ENCODE data around the gene DAAM2.

Gene DAAM2

GRCh38 chr6:39815356-39815755, 23.2 kb downstream of the DAAM2 start:
- Histone ChIP-seq H4K20me1 (no peaks in the 10 kb centered on the region), H3K4me2 (no peak overlapping the region), H3K27me3 (no peaks in the 10 kb centered on the region), H3K36me3 (no peaks in the 10 kb centered on the region), H3K9me3 (no peaks in the 10 kb centered on the region), H3K27ac (no peak overlapping the region), H3K9ac (no peak overlapping the region), H3K4me3 (no peak overlapping the region), H3K4me1 (peaks cover 41% of the 10 kb centered on the region)
- no peak for TF ChIP-seq Cebpa-rat (IDR thresholded peaks at IDR 0.05)

- H4K20me1 ChIP-seq = no peaks in the 10 kb centered on the region
- no peak overlapping the region for H3K27ac ChIP-seq
- no peak overlapping the region for H3K9ac ChIP-seq
- H3K4me1 ChIP-seq = peaks cover 32% of the 10 kb centered on the region
- no peaks in the 10 kb centered on the region for H3K9me3 ChIP-seq
- no peaks in the 10 kb centered on the region for H3K36me3 ChIP-seq
- no peaks in the 10 kb centered on the region for H3K27me3 ChIP-seq
- no peak overlapping the region for H3K4me2 ChIP-seq
- TF ChIP-seq Cebpa-rat (IDR thresholded peaks at IDR 0.05) = no peak
- H3K4me3 ChIP-seq = no peak overlapping the region
These were observed 24.6 kb downstream of the DAAM2 start for GRCh38 chr6:39816747-39817146.

DNA sequence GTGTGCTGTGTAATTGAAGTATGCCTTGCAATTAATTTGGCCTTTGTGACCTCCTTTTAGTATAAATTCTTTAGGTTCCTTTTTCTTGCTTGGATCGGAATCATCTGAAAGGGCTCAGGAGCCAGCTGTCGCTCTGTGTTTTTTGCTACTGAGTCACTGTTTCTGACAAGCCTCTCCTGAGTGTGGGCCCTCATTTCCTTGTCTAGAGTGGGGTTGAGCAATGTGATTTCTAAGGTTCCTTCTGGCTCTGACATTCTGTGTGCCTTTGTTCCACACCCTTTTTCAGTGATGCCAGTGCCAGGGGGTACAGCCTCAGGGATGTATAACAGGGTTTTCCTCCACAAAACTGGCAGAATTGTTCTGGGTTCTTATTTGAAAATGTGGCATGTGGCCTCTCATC, 26.5 kb downstream of the DAAM2 start:
- H3K4me2 ChIP-seq = no peak overlapping the region
- H3K27me3 ChIP-seq = no peaks in the 10 kb centered on the region
- no peak overlapping the region for H3K4me3 ChIP-seq
- no peak overlapping the region for H3K9ac ChIP-seq
- H4K20me1 ChIP-seq = no peaks in the 10 kb centered on the region
- no peaks in the 10 kb centered on the region for H3K9me3 ChIP-seq
- peaks cover 26% of the 10 kb centered on the region for H3K4me1 ChIP-seq
- no peak for TF ChIP-seq Cebpa-rat (IDR thresholded peaks at IDR 0.05)
- H3K27ac ChIP-seq = no peak overlapping the region
- no peaks in the 10 kb centered on the region for H3K36me3 ChIP-seq

DNA sequence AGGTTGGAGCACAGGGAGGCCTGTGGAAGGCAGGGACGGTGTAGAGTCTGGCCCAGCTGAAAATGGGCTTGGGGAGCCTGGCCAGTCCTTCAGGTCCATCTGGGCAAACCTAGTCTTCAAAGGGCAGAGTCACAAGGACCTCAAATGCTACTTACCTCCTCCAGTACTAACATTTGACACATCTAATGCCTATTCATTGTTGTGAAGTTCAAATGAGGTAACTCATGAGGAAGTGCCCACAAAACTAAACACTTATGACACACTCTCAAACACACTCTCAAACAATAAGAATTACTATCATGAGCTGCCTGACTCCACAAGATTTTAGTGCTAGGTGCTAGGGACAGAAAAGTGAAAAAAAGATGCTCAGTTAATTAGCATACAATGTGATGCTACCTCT, 27.1 kb downstream of the DAAM2 start:
- H3K4me2 ChIP-seq = no peak overlapping the region
- no peak for TF ChIP-seq Cebpa-rat (IDR thresholded peaks at IDR 0.05)

DNA sequence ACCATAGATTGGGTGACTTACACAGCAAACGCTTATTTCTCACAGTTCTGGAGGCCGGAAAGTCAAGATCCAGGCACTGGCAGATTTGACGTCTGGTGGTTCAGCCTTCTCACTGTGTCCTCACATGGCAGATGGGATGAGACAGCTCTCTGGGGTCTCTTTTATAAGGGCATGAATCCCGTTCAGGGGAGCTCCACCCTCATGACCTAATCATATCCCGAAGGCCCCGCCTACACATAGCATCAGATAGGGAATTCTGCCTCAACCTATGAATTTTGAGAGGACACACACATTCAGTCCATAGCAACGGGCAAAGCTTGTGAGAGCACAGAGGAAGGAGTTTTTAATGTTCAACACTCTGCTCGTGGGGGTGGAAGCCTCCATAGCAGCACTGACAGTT, 27.5 kb downstream of the DAAM2 start:
- Histone ChIP-seq H3K4me1 (peaks cover 16% of the 10 kb centered on the region), H3K4me3 (no peak overlapping the region), H3K36me3 (no peaks in the 10 kb centered on the region), H3K9ac (no peak overlapping the region), H3K9me3 (no peaks in the 10 kb centered on the region), H4K20me1 (no peaks in the 10 kb centered on the region), H3K27me3 (no peaks in the 10 kb centered on the region), H3K27ac (no peak overlapping the region), H3K4me2 (no peak overlapping the region)
- no peak for TF ChIP-seq Cebpa-rat (IDR thresholded peaks at IDR 0.05)

More for the DNA sequence above, 27.1 kb downstream of the DAAM2 start:
- Histone ChIP-seq H3K4me1 (peaks cover 21% of the 10 kb centered on the region), H3K27ac (no peak overlapping the region), H3K9ac (no peak overlapping the region), H4K20me1 (no peaks in the 10 kb centered on the region), H3K9me3 (no peaks in the 10 kb centered on the region), H3K36me3 (no peaks in the 10 kb centered on the region), H3K4me3 (no peak overlapping the region), H3K27me3 (no peaks in the 10 kb centered on the region)

GRCh38 chr6:39820553-39820952, 28.4 kb downstream of the DAAM2 start:
- Histone ChIP-seq H3K36me3 (no peaks in the 10 kb centered on the region), H4K20me1 (no peaks in the 10 kb centered on the region), H3K4me2 (no peak overlapping the region), H3K4me3 (no peak overlapping the region), H3K27me3 (no peaks in the 10 kb centered on the region), H3K9me3 (no peaks in the 10 kb centered on the region), H3K4me1 (peaks cover 9% of the 10 kb centered on the region), H3K27ac (no peak overlapping the region), H3K9ac (no peak overlapping the region)
- TF ChIP-seq Cebpa-rat (IDR thresholded peaks at IDR 0.05) = no peak

DNA sequence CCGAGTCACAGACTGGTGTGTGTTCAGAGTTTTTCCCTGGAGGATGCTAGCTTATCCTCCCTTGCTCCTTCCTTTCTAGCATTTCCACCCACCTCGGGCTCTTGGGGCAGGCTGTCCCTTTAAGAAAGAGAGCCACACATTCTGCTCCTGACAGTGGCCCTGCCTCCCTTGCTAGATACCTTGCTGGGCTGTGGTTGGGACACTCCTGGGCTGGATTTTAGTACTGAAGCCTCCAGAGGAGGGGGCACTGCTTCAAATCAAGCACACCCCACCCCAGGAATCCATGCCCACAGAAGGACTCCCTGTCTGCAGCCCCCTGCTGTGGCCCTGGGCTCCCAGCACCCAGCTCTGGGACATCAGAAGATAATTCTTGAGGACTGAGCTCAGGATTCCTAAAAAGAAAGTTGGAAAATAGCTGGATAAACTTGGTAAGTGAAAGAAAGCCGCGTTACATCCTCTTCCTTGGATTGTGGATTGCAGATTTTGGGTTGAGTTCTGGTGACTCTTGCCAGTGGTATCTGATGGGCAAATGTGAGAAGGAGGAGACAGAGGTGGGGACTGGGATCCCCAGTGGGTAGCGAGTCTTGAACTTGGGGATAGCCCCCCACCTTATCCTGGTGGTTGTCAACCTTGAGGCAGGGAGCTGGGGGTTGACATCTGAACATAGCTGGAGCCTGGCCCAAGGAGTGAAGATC, 29.0 kb downstream of the DAAM2 start:
- Histone ChIP-seq H3K9ac (no peak overlapping the region), H3K9me3 (no peaks in the 10 kb centered on the region), H4K20me1 (no peaks in the 10 kb centered on the region), H3K27ac (no peak overlapping the region), H3K36me3 (no peaks in the 10 kb centered on the region), H3K4me3 (no peak overlapping the region), H3K27me3 (no peaks in the 10 kb centered on the region), H3K4me1 (peaks cover 9% of the 10 kb centered on the region), H3K4me2 (no peak overlapping the region)
- no peak for TF ChIP-seq Cebpa-rat (IDR thresholded peaks at IDR 0.05)

GRCh38 chr6:39821742-39822532, 29.8 kb downstream of the DAAM2 start:
- Histone ChIP-seq H3K36me3 (no peaks in the 10 kb centered on the region), H4K20me1 (no peaks in the 10 kb centered on the region), H3K27me3 (no peaks in the 10 kb centered on the region), H3K27ac (no peak overlapping the region), H3K9me3 (no peaks in the 10 kb centered on the region), H3K4me3 (no peak overlapping the region), H3K9ac (no peak overlapping the region), H3K4me2 (no peak overlapping the region), H3K4me1 (peaks cover 9% of the 10 kb centered on the region)
- TF ChIP-seq Cebpa-rat (IDR thresholded peaks at IDR 0.05) = no peak

- Histone ChIP-seq H3K9me3 (no peaks in the 10 kb centered on the region), H3K9ac (no peak overlapping the region), H3K4me3 (no peak overlapping the region)
These were observed 31.0 kb downstream of the DAAM2 start for GRCh38 chr6:39822846-39823815.

More at GRCh38 chr6:39822846-39823815, 31.0 kb downstream of the DAAM2 start:
- no peak overlapping the region for H3K27ac ChIP-seq
- H3K36me3 ChIP-seq = no peaks in the 10 kb centered on the region
- no peaks in the 10 kb centered on the region for H4K20me1 ChIP-seq
- peaks cover 9% of the 10 kb centered on the region for H3K4me1 ChIP-seq
- H3K4me2 ChIP-seq = peak overlapping the region; percentile 11; the same call in 1 of the 2 replicates
- no peak for TF ChIP-seq Cebpa-rat (IDR thresholded peaks at IDR 0.05)
- H3K27me3 ChIP-seq = no peaks in the 10 kb centered on the region
